HG02759 (cell line): ENCODE measurements around the gene CDH4.

ENCODE experiments used
- ATAC-seq: cut with Tn5 transposase; IDR thresholded peaks from one replicate; pipeline ENCODE4 v1.9.1; 2021; ENCODE audit warnings: mild to moderate bottlenecking, moderate library complexity; ENCODE audit not compliant: unreplicated experiment

The CDH4 gene

DNA sequence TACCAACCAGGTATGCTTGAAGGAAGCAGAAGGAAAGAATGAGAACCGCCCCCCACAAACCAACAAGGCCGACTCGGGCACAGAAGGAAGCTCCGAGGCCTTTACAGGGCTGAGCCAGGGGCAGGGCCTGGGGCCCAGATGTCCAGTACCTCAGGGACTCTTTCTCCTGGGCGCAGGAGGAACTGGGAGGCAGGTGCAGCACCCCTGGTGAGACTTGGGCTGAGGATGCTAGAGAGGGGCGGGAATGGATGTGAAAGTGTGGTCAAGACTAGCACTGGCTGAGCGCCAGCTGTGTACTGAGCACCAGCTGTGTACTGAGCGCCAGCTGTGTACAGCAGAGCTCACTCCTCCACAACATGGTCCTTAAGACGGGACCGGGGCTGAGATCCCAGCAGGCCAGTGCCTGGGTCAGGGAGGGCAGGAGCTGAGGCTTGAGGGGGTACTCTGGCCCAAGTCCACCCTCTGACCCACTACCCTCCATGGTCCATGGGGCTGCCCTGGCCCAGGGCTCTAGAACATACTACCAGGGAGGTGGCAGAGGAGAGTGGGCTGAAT is 444.2 kb downstream of the CDH4 start:
- no peak for ATAC-seq

DNA sequence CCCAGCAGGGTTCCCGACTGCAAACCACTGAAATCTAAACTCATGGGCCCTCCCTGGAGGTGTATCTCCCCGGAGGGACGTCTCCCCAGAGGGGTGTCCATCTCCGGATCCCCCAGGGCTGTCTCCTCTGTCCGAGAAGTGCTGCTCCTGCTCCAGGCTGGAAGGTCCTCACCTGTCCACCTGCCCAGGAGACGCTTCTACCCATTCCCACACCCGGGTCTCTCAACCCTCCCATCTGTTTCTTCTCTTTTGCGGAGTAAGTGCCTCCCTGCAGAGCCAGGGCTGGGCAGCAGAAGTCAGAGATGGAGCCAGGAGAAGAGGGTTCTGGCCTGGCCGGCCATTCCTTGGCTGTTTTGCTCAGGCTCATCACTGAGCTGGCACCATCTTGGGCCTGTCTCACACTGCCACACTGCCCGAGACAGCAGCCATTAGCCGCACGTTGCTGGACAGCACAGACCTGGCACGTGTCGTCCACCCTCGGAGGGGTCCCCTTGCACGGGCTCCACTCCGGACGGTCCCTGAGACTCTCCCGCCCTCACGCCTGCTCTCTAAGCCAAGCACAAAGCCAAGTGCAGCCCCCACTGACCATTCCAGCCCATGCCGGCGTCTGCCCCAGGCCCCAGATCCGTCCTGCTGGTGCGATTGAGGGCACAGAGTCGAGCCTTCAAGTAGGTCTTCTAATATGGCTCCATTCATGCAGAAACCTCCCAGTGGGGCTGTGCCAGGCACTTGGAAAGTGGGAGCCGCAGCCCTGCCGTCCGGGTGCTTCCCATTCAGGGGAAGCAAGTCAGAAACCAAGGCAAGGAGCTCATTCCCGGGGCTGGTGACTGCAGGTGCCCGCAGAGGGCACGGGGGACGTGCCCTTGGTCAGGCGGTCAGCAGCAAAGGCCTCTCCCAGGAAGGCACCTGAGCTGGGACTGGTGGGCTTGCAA is 445.9 kb downstream of the CDH4 start:
- no peak for ATAC-seq

DNA sequence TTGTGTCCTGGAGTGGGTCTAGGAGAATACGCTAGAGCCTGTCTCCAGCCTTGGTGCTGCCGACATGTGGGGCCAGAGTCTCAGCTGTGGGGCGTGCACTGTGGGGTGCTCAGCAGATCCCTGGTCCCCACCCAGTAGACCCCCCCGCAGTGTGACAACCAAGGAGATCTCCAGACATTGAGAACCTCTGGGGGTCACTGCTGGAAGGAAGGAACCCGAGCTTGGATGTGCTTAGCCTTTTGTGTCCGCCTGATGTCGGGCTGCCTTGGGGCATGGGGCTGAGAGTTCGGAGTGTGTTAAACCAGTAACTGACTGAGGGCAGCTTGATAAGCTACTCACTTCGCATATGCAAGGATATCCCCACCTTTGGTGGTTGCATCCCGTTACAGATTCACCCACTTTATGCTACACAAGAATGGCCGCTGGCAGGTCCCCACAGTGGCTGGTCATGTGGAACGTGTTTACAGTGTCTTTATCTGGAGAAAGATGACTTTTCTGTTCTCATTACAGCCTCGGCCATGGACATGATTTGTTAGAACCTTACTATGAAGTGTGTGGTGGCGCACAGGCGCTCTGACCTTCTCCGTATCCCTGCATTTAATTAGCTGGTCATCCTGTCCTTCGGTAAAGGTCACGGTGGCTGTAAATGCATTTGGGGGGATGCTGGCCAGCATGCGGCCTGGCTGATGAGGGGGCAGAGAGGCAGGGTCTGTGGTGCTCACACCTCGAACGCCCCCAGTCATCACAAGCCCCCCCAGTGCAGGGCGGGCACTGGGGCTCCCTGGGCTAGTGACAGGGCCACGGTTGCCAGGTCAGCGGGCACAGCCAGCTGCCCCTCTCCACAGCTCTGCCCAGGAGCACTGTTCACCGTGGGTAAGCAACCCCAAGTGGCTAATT is 446.8 kb downstream of the CDH4 start:
- ATAC-seq, result no peak

DNA sequence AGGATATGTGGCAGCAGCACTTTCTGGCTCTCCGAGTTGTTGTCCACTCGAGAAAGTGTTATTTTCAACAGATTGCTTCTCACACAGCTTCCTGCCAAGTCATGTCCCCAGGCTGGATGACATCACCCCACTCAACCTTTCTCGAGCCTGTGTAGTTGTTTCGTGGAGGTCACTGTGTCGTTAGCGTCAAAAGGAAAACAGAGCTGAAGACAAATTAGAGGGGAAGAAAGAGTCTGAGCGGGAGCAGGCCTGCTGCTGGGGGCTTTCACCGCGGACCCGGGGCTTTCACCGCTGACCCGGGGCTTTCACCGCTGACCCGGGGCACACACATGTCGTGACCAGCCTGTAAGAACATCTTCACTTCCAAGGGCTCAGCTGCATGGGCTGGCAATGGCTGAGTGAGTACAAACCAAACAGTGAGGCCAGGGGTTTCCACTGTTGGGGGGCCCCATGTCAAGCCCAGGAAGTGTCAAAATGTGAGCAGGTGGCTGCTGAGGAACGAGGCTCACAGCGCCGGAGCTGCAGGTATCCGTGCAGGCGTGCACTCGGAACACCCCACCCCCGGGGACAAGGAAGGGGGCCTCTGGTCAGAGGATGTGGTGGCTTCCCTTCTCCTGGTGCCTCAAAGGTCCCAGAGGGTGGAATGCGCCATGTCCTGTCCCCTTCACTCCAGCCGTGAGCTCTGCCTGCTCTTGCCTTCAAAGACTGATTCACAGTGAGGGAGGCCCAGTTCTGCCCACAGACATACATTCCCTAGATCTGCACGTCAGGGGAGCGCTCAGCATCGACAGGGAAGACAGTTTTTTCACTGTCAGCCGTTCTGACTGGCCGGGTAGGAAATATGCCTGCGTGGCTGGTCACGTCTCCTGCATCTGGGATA is 447.7 kb downstream of the CDH4 start:
- no peak for ATAC-seq

DNA sequence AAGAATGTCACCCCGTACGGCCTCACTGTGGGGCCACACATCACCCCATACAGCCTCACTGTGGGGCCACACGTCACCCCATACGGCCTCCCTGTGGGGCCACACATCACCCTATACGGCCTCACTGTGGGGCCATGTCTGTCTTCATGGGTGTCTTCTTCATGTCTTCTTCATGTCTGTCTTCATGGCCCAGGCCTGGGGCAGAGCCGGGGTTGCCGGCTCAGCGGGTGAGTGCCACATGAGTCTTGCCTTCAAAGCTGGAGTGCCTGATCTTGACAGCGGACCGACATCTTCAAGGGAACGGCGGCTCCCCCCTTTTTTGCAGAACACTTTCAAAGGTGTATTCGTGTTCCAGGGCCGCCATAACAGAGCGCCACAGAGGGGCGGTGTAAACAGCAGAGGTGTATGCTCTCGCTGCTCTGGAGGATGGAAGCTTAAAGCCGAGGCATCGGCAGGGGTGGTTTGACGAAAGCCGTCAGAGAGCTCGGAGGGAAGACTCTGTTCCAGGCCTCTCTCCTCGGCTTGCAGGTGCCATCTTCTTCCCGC is 448.6 kb downstream of the CDH4 start:
- no peak for ATAC-seq

DNA sequence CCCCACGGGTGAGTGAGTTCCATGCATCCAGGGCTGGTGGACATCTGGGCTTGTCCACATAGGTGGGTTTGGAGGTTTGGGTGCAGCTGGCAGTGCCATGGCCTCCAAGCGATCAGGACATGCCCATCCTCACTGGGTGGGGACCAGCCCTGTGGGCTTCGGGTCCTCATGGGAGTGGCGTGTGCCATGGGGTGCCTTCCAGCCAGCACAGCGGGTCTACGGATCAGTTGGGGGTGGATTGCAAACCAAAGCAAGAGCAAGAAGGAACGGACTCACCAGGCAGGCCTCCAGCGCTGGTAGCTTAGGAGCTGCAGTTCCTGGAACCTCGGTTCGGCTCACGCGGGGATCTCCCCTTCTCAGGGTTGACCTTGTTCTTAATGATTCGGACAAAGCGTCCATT is 449.3 kb downstream of the CDH4 start:
- no peak for ATAC-seq

DNA sequence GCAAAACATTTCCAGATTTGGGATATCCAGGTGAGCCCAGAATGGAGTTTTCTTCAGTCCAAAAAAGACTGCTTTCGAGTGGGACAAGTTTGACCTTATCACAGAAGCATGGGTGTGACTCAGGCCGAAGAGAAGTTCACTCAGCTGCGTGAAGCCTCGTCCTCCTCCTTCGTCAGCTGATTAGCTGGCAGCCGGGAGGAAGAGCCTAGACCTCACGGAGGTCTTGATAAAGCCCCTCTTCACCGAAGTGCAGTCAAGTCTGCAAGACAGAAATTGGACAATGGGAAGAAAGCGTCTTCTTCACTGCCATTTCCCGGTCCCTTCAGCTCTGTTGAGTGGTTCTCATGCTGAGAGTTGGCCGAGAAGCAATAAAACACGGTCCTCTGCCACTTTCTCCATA is 449.7 kb downstream of the CDH4 start:
- ATAC-seq, result no peak

DNA sequence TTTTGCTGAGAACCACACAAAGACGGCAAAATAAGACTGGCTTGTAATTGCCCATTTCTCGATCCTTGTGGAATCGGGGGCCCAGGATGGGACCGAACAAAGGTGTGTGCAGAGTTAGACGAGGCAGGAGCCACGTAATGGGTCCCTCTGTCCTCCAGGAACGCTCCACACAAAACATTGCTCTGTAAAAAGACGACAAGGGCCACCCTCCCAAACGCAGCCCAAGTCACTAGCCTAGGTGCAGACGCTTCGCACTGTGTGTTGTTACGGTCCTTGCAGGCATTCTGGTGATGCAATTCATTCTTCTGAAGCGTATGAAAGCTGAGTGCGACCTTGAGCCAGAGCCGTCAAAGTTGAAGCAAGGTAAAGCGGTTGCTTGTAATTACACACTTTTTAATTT is 450.2 kb downstream of the CDH4 start:
- ATAC-seq, result no peak

DNA sequence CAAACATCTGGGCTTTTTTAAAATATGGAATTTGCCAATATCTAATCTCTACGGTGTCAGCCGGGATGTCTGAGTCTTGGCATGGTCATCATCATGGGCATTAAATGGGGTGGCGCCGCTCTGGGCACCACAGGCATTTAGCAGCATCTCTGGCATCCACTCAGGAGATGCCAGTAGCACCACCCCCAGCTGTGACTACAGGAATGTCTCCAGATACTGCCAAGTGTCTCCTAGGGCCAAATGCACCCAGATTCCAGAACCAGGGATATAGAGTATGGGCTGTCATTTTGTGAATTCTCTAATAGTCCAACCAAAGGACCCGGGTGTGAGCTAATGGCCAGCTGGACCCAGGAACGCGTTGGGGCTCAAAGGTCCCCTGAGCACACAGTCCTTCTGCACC is 452.6 kb downstream of the CDH4 start:
- no peak for ATAC-seq

DNA sequence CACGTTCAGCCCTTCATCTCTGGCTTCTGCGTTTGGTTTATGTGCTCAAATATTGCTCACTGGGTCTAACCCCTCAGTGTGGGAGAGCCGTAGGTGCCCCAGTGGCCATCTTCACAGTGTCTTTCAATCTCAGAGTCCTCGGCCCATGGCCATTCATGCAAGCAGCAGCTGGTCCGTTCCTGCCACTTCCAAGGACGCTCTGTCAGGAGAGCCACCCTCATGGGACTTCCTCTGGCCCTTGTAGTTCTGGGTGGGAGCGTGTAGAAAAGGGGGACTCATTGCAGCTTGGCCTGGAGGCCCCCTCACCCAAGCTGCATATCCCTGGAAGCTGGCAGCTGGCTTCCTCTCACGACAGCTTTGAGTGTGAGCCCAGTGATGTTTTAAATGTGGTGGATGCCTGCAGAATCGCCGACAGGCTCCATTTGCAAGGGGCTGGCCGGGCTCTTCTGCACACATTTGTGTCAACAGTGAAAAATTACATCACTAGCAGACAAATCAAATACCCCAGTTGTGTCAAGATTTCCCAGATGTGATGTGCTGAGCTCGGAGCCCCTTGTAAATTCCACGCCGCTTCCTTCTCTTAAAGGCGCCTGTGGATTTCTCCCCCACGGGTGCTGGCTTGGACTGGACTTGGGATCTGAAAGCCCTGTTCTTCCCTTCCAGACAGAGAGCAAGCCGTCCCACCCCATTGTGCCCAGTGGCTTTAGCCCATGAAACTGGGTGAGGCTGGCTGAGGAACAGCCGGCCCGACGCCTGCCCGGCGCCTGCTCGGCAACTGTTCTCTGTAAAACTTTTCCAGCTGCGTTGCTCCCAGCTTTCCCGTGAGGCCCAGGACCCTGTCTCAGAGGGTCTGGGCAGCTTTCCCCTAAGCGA is 453.6 kb downstream of the CDH4 start:
- no peak for ATAC-seq

DNA sequence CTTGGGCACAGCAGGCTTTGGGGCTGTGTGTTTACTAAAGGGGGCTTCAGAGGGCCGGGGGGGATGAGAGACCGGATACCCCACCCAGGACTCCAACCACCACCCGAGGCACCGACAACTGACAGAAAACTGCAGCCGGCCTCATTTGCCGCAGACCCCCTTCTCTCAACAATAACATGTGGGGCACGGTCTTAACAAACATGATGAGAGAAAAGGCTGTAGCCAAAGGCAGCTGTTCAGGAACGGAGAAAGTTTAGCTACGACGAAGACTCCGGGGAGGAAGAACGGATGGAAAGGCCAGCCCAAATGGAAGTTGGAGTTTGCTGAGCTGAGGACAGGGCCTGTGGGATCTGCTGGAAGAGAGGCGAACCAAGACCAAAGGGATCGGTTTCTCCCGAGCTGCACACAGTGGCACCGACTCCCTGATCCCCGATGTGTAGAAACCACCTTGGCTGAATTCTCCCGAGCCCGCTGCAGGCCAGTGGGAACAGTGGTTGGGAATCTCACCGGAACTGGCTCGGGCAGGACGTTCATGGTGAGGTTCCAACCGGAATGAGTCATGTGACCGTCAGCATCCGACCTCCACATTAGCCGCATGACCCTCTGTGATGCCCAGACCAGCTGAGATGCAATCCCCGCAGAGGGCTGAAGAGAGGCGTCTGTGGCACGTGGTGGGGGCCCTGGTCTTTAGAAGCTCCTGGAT is 454.3 kb downstream of the CDH4 start:
- ATAC-seq, result no peak

DNA sequence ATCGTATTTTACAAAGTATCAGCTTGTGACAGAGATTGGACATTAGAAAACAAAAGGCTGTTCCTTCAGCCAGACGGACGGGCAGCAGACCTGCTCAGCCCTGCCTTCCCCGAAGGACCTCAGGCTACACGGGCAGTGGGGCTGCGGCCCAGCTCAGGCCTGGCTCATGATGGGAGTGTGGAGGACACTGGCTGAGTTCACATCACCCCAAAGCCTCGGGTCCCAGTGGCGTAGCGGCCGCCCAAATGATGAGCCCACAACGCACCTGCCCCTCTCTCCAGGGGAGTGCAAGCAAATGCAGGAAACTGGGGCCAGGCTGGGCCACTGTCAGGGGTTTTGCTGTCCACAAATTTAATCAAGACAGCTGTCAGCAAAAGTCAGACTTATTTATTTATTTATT is 456.8 kb downstream of the CDH4 start:
- no peak for ATAC-seq

DNA sequence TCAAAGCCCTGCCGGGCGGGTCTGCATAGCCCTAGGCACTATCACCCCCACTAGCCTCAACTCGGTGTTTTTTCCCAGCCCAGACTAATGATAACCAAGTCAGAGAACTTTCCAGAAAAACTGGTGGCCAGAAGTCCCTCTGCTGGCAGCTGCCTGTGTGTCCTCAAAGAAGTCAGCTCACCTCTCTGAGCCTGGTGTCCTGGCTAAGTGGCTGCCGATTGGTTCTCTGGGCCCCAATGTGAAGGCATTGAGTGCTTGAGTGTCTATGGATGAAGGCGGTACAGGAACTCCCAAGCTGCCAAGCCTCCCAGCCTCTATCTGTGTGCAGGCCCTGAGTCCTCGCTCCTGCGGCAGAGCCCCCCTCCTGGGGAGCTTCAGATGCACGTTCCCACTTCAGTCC is 458.0 kb downstream of the CDH4 start:
- no peak for ATAC-seq

DNA sequence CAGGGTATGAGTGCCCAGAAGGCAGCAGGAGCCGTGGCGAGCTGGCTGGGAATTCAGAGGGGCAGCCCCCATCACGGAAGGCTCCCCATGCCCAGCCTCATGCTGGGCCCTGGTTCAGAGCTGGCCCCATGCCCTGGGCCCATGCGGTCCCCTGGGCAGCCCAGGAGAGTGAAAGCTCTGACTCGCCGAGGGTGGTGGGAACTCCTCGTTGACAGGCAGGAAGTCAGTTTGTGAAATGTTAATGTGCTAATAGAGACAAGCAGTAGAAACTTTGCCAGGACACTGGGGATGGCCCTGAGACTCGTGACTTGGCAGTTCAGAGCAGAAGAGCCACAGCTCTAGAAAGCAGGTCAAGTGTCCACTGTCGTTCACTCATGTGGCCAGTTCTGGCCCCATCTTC is 460.6 kb downstream of the CDH4 start:
- ATAC-seq, result no peak

DNA sequence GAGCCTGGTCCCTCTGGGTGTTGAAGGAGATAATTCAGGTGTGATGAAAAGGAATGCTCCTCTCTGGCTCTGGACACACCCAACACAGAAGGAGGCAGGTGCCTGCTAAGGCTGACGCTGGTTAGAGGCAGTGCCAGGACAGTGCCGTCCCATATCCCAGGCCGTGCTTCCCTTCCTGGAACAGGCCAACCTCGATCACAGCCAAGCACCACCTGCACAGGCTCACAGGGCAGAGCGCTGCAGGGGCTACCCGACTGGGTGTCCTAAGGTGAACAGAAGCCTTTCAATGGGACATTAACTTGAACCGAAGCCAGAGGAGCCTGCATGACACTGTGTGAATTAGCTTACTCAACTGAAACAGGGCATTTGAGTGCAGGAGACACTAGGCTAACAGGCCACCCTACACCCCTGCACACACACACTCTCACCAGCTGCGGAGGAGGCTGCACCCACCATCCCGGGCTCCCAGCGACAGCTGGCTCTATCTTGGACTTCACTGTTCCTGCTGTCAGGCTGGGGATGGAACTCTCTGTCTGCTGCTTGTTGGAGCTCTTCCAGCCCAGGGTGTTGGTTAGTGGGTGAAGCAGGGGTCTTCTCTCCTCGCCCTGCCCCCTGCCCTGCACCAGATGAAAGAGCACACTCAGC is 466.4 kb downstream of the CDH4 start:
- ATAC-seq, result no peak

DNA sequence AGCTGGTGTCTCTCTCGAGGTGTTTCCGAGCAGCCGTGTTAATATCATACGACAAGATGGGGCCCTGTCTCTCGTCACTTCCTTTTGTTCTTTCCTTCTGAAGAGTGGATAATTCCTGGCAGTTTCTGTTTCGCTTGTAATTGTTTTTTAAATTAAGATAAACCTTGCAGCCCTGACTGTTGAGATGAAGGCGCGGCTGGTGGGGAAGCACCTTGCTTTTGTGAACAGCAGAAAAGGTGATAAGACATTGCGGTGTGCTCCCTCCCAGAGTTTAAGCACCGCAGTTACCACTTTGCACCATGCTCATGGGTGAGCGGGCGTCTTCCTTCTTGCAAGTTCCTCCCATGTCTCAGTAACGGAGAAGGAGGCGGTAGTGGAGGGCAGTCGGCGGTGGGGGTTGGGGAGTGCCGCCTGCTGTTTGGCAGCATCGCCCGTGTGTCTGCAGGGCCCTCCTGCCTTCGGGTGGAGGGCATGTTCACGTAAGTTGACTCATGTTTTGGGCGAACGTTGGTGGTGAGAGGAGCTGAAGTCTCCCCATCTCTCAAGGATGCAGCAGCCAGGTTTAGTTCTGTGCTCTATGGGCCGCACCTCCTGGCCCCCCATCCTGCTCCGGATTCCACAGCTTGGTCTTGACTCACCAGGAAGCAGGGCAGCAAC is 467.8 kb downstream of the CDH4 start:
- ATAC-seq, result no peak

DNA sequence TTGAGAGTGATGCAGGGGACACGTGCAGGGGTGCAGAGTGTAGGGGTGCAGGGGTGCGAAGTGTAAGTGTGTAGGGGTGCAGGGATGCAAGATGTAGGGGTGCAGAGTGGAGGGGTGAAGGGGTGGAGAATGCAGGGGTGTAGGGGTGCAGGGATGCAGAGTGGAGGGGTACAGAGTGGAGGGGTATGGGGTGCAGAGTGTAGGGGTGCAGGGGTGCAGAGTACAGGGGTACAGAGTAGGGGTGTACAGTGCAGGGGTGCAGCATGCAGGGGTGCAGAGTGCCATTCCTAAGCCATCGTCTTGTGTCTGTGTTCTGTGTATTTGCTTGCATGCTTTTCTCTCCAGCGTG is 468.3 kb downstream of the CDH4 start:
- no peak for ATAC-seq

DNA sequence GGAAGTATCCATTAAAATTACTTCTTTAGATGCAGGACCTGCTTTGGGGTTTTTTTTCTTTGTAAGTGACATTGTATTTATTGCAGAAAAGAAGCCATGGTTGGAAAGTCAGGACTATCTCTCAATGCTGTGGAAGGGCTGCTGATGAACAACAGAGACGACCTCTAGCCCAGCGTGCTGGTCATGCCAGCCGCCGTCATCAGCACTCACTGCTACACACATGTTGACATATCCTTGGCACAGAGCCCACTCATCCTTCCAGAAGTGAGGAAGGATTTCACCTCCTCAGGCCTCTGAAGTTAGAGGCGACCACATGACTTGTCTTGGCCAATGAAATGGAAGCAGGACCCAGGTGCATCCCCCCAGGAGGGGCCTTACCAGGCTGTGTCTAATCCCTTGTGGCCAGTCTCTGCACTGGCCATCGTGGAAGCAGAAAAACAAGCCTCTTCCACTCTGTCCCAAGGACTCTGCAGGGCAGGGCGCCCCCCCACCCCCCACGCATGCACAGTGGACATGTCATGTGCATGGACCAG is 470.2 kb downstream of the CDH4 start:
- ATAC-seq, result no peak
